Left lobe of liver (tissue), 2 donors: ENCODE measurements around the gene TMEM62. TPM values are rescaled to one million over a fixed set of nuclear protein-coding genes. Genes with fewer than 3 reads are reported as not detected.
"Not testable (repeated sequence)": the region's sequence is repeated elsewhere in the genome, so short reads cannot be mapped to it uniquely, and the experiment has no call there.

Source experiments
- ATAC-seq: fragments of 200-7000 bp; cut with Tn5 transposase; one replicate; pipeline ENCODE4 v1.9.1; 2020; ENCODE audit warnings: mild to moderate bottlenecking, moderate library complexity
- DNase-seq: peaks from one replicate; pipeline ENCODE4 v3.0.0-alpha.2; 2020; ENCODE audit warnings: low spot score
- total RNA-seq: library from RNA; stranded (reverse); gene quantifications from one replicate; pipeline ENCODE4 v1.2.1, GENCODE V29; 2021
- donor health status: DM: no; HTN: no; CAD: no; lungs with moderate emphysema.
- donor health status: DM: no; HTN: yes; CAD: no.

TMEM62 gene
- total RNA-seq, 1 donor from 2014 or later = 7.8 TPM

DNA sequence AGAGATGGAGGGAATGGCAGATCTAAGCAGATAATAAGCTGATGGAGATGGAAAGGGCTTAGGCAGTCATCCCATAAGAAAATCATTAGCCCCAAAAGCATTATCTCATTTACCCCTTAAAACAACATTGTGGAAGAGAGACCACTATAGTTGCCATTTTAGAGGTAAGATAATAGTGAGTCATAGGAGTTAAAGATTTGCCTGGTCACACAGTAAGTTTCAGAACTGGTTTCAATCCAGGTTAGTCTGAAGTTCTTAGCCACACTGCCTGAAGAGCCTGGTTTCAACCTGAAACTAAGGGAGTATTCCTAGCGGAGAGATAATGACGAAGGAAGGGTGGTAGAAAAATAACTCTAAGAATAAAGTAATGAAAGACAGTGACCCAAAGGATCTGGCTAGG, 14.6 kb upstream of the TMEM62 start:
- DNase-seq = no peak
- no peak for ATAC-seq

DNA sequence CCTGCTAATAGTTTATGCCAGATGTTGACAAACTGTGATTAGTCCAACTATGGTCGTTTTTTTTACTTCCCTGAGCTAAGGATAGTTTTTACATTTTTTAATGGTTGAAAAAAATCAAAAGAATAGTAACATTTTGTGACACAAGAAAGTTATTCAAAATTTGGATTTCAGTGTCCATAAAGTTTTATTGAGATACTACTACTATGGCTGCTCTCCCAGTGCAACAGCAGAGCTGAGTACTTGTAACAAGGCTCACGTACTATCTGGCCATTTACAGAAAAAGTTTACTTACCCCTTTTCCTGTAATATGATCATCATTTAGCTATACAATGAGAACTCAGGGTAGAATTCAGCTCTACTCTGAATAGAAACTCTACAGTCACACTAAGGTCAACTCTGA, 11.5 kb upstream of the TMEM62 start:
- DNase-seq (no peak), ATAC-seq (no peak)

DNA sequence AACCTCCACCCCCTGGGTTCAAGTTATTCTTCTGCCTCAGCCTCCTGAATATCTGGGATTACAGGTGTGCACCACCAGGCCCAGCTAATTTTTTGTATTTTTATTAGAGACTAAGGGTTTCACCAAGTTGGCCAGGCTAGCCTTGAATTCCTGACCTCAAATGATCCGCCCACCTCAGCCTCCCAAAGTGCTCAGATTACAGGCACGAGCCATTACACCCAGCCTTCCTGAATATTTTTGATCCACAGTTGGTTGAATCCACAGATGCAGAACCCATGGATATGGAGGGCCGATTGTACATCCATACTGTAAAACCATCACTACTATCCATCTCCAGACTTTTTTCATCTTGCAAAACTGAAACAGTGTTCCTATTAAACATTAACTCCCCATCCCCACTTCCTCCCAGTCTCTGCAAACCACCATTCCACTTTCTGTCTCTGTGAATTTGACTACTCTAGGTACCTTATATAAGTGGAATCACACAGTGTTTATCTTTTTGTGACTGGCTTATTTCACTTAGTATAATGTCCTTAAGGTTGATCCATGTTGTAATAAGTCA, 8.2 kb upstream of the TMEM62 start:
- DNase-seq (no peak), ATAC-seq (no peak)

DNA sequence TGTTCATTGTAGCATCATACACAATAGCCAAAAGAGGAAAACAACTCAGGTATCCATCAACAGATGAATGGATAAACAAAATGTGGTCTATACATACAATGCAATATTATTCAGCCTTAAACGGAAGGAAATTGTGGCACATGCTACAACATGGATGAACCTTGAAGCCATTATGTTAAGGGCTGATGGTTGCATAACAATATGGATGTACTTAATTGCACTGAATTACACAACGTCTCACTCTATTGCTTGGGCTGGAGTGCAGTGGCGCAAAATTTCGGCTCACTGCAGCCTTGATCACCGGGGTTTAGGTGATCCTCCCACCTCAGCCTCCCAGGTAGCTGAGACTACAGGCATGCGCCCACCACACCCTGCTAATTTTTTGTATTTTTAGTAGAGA, 7.0 kb upstream of the TMEM62 start:
- DNase-seq (no peak), ATAC-seq (no peak)

DNA sequence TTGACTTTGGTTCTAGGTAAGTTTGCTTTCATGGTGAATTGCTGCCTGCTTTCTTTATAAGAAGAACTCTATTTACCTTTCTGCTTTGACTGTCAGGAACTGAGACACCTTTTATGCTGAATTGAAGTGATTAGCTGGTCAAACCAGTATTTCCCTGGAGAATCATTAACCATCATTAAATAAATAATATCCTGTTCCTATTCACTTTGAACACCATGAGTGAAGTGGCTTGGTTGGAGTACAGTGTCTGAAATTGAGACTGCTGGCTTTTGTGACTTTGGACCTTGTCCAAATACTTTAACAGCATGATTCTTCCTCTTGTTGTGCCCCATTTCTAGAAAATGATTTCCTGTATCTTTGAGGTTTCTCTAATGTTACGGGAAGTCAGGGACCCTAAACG, 5.6 kb upstream of the TMEM62 start:
- DNase-seq = no peak
- peak; percentile 53 for ATAC-seq

DNA sequence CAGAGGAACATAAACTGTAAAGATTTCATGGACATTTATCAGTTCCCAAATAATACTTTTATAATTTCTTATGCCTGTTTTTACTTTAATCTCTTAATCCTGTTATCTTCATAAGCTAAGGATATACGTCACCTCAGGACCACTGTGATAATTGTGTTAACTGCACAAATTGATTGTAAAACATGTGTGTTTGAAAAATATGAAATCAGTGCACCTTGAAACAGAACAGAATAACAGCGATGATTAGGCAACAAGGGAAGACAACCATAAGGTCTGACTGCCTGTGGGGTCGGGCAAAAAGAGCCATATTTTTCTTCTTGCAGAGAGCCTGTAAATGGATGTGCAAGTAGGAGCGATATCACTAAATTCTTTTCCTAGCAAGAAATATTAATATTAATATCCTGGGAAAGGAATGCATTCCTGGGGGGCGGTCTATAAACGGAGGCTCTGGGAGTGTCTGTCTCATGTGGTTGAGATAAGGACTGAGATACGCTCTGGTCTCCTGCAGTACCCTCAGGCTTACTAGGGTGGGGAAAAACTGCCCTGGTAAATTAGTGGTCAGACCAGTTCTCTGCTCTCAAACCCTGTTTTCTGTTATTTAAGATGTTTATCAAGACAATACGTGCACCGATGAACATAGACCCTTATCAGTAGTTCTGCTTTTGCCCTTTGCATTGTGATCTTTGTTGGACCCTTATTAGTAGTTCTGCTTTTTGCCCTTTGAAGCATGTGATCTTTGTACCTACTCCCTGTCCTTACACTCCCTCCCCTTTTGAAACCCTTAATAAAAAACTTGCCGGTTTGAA, 5.0 kb upstream of the TMEM62 start:
- not testable (repeated sequence) for ATAC-seq, DNase-seq

DNA sequence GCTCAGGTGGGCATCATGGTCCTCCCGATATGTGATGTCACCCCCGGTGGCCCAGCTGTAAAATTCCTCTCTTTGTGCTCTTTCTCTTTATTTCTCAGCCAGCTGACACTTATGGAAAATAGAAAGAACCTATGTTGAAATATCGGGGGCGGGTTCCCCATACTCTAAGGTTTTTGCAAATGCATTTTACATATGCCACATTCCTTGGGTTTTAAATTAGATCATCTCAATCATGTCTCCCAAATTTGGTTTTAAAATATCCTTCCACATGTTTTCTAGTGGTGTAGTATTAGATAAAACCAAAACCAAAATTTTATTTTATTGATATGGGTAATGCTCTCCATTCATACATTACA, 4.4 kb upstream of the TMEM62 start:
- no peak for DNase-seq
- ATAC-seq = no peak

DNA sequence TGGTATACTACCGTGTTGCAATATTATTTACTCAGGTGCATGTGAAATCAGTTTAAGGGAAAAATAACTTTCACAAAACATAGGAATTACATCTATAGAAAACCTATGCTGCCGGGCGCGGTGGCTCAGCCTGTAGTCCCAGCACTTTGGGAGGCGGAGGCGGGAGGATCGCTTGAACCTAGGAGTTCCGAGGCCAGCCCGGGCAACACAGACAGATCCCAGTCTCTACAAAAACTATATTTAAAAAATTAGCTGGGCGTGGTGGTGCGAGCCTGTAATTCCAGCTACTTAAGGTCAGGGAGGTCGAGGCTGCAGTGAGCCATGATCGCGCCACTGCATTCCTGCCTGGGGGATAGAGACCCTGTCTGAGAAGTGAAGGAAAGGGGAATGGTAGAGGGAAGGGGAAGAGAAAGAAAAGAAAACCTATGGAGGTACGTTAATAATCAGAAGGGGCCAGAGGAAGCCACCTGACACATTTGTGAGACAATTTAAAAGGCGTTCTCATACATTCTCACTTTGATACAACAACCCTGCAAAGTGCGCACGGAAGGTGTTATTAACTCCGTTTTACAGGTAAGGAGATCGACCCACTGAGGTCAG, 456 bp upstream of the TMEM62 start:
- ATAC-seq = peak; percentile 12
- DNase-seq = no peak

DNA sequence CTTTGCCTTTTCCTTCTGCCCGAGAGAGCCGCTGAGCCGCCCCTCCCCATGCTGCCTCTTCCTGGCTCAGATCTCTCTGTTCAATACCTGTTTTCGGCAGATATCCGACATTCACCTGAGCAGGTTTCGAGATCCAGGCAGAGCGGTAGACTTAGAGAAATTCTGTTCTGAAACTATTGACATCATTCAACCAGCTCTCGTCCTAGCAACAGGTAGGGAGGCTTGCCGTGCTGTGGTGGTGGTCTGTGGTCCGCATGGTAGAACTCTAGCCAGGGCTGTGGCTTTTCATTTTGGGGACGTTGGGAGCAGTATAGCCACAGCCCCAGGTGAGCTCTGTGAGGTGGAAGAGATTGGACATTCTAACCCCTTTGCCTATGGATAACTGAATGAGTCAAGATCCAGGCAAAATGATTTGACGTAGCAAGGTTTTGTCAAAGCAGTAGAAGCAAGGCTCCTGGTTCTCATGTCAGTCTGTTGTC, 810 bp downstream of the TMEM62 start:
- ATAC-seq = no peak
- DNase-seq = no peak

DNA sequence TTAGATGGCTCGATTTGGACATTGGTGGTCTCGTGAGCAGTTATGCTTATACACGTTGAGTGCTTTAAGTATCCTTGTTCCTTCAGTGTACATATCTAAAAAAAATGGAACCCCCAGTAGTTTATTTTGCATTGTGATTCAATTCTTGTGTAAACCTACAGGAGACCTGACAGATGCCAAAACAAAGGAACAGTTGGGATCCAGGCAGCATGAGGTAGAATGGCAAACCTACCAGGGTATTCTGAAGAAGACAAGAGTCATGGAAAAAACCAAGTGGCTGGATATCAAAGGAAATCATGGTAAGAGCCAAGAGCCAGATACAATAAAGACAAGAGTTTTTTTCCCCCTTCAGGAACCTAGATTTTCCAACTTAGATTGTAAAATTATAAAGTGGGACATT, 2.0 kb downstream of the TMEM62 start:
- no peak for DNase-seq
- no peak for ATAC-seq

DNA sequence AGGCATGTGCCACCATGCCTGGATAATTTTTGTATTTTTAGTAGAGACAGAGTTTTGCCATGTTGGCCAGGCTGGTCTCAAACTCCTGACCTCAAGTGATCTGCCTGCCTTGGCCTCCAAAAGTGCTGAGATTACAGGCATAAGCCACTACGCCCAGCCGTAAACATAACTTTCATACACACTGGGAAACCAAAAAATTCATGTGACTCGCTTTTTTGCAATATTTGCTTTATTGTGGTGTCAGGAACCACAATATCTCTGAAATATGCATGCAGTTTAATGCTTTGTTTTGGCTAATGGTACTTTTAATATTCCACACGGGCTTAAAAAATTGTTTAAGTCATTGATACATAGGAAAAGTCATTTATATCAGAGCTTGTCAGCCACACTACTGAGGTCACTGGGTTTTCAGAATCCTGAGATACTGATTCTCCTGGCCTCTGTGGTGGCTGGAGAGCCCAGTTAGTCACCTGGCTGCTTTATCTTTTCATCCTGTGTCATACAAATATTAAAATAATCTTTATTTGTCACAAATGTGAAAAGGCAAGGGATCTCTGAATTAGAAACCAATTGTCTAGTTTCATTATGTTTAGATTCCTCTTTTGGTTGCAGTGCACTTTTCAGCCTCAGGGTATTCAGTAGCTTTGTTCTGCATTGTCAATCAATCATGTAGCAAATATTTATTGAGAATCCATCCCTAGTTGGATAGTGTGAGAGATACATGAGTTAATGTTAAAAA, 10.0 kb downstream of the TMEM62 start:
- DNase-seq (no peak), ATAC-seq (no peak)

DNA sequence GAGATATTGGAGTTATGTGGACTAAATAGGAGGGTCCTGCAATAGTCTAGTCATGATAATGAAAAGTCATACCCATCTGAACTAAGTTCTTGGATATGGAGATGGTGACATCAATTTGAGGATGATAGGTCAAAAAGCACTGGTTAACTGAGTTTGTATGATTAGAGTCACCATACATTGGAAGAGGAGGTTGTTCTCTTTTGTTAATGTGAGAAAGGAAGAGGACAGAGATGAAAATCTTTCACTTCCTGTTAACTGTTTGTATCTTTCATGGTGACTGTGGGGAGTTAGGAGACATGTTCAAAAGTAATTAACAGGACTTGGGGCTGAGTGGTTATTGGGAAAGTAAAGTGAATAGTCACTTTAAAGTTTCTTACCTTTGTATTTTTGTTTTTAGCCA, 11.1 kb downstream of the TMEM62 start:
- DNase-seq (no peak), ATAC-seq (no peak)

DNA sequence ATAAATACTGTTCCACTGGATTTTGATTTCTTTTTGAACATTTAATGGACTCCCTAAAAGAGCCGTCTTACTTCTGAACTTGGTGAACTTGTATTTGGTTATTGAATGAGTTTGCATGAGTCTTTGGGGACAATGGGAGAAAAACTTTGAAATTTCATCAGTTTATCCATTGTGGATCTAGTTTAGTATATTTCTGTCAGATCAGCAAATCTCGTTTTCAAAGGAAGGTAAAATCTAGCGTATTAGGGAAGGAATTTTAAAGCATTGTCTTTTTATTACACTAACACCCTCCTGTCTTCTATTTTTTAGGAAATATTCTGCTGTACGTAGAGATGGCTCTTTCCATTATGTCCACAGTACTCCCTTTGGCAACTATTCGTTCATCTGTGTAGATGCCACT, 12.8 kb downstream of the TMEM62 start:
- ATAC-seq = no peak
- DNase-seq = no peak

DNA sequence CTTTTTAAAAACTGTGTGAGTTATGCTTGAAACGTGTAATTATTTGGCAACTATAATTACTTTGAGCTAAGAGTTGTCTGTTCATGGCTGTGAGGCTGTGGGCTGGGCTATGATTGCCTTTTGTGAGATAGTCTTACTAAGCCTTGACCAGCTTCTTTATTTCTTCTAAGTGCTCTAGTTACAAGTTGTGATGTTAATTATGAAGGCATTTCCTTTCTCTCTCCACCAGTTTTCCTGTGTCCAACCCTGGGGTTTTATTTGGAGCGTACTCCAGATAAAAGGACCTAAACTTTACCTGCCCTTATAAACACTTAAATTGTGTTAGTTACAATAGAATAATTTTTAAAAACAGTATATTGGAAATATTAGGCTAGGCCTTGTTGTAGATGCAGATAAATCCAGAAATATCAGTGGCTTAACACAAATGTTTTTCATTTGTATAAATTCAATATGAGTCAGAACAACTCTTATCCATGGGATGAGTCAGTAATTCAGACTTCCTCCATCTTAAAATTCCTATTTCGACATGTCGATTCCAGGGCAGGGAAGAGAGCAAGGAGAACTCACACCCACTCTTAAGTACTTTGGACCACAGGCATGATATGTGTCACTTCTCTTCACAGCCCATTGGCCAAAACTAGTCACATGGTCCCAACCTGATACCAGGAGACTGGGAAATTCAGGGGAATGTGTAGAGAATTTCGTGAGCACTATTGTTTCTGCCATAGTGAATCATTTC, 17.0 kb downstream of the TMEM62 start:
- ATAC-seq (no peak), DNase-seq (no peak)

DNA sequence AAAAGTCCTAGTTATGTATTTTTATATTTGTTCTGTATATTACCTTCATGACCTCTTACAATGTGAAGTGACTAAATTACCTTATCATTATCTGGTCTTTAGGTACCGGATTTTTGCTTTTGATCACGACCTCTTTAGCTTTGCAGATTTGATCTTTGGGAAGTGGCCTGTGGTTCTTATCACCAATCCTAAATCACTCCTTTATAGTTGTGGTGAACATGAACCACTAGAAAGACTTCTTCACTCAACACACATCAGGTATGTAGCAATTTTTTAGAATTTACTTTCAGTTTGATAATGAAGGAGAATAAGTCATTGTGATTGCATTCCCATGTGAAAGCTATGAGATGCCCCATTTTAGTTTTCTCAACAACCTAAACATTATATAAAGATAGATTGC, 18.3 kb downstream of the TMEM62 start:
- no peak for ATAC-seq

DNA sequence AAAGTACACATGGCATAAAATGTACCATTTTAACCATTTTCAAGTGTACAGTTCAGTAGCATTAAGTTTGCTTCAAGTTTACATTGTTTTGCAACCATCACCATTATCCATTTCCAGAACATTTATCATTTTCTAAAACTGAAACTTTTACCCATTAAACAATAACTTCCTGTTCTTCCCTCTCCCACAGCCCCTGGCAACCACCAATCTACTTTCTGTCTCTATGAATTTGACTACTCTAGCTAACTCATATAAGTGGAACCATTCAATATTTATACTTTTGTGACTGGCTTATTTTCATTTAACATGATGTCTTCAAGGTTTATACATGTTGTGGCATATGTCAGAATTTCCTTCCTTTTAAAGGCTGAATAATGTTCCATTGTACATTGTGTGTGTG, 19.9 kb downstream of the TMEM62 start:
- no peak for ATAC-seq
- DNase-seq = no peak

More for the DNA sequence above, 18.3 kb downstream of the TMEM62 start:
- no peak for DNase-seq

DNA sequence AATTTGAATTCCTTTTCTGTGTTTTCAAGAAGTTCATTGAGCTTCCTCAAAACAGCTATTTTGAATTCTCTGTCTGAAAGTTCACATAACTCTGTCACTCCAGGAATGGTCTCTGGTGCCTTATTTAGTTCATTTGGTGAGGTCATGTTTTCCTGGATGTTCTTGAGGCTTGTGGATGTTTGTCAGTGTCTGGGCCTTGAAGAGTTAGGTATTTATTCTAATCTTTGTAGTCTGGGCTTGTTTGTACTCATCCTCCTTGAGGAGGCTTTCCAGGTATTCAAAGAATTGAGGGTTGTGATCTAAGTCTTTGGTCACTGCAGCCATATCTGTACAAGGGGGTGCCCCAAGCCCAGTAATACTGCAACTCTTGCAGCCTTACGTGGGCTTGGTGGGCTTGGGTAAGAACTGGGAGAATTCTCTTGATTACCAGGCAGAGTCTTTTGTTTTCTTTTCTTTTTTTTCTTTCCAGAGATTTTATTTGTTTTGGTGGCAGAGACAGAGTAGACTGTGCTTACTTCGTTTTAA, 32.5 kb downstream of the TMEM62 start:
- ATAC-seq (no peak), DNase-seq (no peak)

DNA sequence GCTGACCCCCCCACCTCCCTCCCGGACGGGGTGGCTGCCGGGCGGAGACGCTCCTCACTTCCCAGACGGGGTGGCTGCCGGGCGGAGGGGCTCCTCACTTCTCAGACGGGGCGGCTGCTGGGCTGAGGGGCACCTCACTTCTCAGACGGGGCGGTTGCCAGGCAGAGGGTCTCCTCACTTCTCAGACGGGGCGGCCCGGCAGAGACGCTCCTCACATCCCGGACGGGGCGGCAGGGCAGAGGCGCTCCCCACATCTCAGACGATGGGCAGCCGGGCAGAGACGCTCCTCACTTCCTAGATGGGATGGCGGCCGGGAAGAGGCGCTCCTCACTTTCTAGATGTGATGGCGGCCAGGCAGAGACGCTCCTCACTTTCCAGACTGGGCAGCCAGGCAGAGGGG, 33.9 kb downstream of the TMEM62 start:
- not testable (repeated sequence) for ATAC-seq, DNase-seq

DNA sequence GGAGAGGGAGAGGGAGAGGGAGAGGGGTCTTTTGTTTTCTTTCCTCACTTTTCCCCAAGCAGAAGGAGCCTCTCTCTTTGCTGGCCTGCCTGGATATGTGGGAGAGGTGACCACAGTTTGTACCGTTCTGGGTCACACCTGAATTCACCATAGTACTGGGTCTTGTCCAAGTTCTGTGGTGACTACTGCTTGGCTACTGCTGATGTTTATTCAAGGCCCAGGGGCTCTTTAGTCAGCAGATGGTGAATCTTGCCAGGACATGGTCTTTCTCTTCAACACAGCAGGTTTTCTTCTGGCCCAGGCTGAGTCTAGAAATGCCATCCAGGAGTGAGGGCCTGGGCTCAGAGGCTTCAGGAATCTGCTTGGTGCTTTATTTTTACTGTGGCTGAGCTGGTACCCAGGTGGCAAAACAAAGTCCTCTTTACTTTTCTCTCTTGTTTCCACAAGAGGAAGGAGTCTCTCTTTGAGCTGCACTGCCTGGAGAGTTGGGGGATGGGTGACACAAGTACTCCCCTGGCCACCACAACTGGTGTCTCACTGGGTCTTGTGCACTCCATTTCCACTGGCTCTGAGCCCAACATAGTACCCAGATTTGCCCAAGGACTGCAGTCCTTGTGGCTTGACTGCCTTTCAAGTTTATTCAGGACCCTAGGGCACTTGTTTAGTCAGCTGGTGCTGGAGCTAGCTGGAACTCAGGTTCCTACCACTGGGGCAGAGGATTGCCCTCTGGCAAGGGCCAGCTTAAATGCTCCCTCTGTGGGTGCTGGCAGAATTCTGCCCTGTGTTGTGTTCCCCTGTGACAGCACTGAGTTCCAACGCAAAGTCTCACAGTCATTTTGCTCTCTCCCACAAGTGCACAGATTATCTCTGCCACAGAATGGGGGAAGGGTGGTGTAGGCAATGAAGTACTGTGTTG, 35.1 kb downstream of the TMEM62 start:
- DNase-seq (no peak), ATAC-seq (peak; percentile 69)

DNA sequence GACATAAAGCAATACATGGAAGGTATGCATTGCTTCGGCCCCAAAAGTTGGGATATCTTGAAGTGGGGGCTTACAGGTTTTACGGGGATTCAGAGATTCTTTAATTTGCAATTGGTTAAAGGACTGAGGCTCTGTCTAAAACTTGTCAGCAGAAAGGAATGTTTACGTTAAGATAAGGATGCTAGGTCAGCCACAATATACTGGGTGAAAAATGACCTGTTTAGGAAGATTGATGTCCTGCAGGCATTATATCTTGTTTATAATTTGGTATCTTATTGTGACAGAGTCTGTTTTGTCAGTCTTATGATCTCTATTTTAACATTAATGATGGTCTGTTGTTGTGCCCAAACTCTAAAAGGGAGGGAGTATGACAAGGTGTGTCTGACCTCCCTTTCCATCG, 36.5 kb downstream of the TMEM62 start:
- DNase-seq (no peak), ATAC-seq (no peak)
